HG03064 (cell line): ENCODE data around the gene PLCH1.

ENCODE experiments used
- ATAC-seq: cut with Tn5 transposase; IDR thresholded peaks from one replicate; pipeline ENCODE4 v1.9.1; 2021; ENCODE audit warnings: low read depth; ENCODE audit not compliant: unreplicated experiment

The PLCH1 gene

DNA sequence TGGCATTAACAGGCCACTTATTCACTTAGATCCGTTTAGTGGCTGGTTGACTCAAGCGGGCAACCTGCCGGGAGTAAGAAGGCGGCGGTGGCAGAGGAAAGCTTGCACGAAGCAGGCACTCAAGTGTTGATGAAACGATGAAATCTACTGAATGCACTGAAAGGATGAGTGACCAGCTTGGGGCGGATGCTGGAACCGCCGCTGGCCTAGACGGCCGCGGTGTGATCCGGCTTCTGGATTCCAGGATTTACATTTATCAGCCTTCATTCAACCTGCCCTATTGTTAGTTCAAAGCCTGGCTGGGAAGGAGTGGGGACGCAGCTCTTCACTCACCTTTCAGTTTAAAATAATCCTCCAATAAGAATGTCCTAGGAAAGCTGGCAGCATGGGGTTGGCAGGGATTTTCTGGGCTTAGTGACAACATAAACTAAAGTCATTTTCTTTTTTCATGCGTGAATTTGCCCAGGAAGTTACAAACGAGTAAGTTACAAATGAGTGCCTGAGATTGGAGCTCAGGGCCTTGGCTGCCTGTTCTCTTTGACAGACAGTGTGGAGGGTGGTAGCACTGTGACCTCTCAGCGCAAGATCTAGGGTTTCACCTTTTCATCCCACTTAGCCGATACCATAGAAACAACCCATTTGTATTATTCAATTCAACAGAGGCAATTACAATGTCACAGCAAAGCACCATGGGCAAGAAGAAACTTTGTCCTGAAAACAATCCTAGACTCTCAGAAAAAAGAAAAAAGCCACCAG is 1.1 kb upstream of the PLCH1 start:
- ATAC-seq: no peak

DNA sequence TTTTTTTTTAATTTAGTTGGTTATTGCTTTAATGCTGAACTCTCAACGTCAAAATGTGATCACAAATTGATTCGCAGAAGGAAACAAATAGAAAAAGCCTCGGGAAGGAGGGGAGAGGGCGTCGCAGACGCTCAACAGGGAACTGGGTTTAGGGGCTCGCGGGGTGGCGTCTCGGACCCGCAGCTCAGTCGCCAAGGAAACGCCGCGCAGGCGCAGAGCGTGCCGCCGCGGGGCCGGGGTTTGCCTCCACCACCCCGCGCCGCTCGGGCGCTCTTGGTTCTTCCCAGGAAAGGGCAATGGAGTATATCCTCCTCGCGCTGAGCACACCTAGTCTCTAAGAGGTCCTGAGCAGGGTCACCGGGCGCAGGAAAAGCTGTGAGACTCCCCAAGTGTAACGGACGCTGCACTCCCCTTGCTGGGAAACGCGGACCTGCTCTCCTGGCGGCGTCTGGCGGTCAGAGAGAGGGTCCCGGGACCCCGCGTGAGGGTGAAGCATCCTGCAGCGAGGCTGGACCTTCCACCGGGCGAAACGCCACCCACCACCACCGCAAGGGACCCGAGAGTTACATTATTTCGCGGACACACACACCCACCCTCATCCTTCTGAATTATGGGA is 753 bp downstream of the PLCH1 start:
- ATAC-seq: peak; percentile 33

DNA sequence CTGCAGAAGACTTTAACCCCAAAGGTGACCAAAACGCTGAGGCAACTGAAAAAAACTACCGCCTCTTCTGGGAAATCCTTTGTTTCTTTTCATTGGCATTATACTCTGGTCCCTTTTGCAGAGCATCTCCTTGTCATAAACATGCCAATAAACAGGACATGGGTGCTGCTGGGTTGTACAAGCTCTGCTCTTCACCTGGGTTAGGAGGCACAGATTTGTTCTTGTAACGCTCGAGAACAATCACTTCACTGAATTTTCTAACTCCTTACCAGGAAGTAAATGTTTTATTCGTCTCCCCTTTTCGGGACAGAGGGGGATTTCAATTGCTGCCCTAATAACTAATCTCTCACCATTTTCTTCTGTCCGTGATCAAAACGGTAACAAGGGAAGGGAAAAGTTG is 1.3 kb downstream of the PLCH1 start:
- no peak for ATAC-seq

DNA sequence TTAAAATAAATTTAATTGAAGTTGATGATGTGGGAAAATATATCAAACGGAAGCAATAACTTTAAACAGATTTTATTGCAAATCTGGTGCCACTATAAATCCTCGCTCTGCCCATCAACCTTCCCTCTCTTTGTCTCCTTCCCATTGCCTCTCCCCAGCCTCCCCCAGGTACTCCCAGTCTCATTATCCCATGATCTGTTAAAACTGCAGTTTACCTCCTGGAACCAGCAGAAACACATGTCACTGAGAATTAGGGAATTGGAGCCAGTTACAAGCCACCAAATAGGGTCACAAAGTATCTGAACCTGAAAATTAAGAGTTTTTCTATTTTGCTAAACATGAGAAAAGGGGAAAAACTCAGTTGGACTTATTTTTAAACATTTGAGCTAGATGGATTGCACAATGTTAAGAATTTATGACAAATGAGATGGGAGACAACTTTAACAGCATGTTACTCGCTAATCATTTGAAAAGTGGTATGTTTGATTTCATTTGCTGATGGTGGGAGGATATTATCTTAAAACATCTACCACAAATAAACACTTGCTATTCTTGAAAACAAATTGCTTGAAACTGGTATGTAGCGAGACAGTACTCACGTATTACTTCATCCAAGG is 2.4 kb downstream of the PLCH1 start:
- no peak for ATAC-seq

DNA sequence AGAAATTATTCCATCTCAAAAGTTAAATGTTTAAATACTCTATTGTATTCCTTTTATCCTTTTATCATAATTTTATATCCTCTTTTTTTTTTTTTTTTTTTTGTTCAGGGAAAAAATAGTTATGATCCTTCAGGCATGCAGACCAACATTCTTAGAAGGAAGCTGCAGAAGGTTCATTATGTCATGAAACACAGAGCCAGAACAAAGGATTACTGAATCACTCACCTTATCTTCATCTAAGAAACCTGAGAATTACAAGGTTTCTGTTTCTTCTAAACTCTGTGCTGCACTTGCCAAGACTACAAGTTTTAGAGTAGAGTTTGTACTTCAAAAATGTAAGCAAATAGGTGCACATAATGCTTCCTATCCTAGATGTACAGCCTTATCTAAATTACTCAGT is 3.3 kb downstream of the PLCH1 start:
- no peak for ATAC-seq

DNA sequence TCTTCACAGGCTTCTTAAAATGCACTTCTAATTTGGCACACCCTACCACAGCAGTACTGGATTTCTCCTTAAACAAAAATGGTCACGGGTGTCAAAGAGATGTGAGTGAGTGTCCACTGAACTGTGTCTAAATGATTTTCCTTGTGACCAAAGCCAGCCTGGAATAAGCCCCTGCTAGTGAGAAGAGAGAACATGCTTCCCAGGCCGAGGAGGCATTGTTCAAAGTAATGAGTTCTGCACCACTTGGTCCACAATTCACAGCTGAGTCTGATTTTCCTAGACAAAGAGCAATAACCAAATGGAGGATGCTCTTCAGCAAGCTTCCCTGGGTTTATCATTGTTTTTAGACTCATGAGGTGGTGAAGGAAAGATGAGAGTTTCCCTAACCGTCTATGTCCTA is 3.8 kb downstream of the PLCH1 start:
- ATAC-seq: no peak

DNA sequence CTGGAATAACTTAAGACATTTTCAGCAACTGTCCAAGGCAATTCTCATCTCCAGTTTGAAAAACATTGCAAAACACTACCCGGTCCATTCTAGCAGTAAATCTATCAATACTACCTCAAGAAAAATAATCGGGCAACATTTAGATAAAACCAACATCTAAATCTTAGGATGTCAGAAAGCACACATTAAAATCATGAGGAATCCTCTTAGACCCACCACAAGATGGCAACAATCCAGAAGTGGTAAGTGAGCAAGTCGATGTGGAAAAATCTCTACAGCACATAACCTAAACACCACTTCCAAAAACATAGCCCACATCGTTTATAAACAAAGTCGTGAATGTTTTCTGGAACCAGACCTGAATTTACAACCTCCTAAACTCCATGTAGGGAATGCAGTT is 5.7 kb downstream of the PLCH1 start:
- no peak for ATAC-seq

DNA sequence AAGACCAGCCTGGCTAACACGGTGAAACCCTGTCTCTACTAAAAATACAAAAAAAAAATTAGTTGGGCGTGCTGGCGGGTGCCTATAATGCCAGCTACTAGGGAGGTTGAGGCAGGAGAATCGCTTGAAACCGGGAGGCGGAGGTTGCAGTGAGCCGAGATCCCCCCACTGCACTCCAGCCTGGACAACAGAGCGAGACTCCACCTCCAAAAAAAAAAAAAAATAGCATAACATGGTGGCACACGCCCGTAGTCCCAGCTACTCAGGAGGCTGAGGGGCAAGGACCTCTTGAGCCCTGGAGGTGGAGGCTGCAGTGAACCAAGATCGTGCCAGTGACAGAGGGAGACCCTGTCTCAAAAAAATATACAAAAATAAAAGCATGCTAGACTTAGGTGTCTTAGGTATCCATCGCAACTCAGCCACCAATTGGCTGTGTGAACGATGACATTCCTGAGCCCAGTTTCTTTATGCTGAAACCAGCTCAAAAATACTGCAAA is 6.2 kb downstream of the PLCH1 start:
- no peak for ATAC-seq

DNA sequence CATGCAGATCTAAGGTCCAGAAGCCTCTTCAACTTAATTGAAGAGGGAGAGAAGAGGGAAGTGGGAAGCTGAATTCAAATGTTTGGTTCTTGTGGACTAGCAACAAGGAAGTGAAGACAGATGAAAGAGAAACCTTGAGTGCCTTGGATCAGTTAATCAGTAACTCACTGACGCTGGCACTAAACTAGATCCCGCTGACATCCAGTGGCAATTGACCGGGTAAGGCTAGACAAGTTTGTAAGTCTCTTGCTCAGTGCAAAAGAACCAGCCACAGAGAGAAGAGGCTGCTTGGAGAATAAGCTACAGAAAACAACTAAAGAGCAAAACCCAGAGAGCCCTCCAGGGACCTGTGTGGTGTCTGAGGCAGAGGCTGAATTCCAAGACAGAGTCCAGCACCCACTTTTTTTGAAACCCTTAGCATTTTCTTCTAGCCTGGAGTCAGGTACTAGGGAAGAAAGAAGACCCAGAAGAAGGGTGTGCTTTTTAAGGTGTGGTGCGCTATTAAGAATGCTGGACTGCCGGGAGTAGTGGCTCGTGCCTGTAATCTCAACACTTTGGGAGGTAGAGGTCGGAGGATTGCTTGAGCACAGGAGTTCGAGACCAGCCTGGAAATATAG is 6.9 kb downstream of the PLCH1 start:
- ATAC-seq: peak; percentile 87

DNA sequence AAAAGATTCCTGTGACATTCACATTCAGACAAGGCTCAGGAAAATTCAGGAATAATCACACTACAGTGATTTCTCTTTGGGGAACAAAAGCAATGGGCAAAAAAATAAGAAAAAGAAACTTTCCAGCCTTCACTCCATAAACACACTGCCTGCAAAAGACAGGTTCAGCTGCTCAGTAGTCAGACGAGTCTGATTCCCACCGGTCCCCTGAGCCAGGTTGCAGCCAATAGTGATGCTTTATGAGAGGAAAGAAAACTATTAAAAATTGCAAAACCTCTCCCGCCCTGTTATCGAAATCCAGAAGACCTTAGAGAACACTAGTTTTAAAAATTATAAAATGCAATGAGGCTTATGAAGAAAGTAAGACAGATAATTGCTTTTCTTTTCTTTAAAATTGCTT is 8.5 kb downstream of the PLCH1 start:
- ATAC-seq: no peak

DNA sequence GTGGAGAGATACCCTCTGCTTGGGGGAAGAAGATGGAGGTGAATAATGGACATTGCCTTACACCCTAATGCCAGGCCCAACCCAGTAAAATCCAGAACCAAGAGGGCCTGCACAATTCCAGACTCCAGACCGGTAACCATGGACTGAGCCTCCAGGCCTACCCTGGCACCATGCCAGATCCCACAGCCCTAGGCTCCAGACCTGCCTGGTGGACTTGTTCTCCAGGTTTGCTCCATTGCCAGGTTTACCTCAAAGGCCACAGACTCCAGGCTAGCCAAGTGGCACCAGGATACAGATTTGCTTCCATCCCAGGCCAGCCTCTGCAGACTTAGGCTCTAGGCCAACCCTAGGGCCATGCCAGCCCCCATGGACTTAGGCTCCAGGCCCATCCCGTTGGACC is 14.0 kb downstream of the PLCH1 start:
- no peak for ATAC-seq

DNA sequence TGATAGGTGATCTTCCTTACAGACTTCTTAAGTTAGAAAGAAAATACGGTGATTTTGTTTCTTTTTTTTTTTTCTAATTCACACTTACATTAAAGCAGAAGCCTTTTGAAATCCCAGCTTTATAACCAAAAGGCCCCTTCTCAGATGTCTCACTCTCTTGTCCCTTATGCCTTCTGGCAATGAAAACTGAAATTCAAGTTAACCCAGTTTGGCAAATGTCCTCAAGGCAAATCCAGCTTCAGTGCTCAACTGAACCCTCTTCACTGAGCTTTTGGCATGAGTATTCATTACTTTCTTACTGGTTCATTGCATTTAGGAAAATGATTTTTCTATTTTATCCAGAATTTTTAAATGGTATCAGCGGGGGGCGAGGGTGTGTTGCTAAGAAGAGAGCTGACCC is 17.0 kb downstream of the PLCH1 start:
- ATAC-seq: no peak

DNA sequence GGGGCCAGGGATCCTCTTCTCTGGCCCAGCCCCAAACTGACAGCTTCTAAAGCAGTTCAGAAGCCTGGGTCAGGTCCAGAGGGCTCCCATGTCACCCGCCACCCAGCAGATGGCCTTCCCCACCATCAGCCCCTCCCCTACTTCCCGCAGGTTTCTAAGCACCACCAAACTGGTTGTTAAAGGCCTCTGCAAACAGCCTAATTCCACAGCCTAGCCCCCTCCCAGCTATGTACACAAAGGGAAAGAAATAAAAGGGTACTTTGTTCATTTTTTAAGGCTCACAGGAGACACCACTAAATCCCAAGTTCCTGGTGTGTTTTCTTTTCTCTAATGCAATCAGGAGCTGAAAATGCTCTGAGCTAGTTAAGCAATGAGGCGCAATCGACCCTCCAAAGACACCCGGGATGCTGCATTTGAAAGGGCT is 30.6 kb downstream of the PLCH1 start:
- ATAC-seq: no peak

DNA sequence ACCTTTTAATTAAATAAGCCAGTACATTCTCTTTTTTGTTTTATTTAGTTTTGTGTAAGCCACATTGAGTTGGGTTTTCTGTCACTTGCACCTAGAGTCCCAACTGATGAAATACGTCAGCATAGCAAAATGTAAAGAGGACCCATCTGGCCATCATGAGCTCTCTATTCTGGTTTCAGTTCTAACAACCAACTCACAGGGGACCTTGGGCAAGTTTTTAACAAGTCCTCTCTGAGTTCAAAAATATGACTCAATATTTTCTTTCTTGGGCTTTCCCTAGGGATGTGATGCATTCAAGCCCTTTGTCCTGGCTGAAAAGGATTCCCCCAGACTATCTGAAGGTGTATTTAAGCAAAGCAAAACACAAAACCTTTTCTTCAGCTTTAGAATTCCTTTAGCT is 32.9 kb downstream of the PLCH1 start:
- ATAC-seq: peak; percentile 96

DNA sequence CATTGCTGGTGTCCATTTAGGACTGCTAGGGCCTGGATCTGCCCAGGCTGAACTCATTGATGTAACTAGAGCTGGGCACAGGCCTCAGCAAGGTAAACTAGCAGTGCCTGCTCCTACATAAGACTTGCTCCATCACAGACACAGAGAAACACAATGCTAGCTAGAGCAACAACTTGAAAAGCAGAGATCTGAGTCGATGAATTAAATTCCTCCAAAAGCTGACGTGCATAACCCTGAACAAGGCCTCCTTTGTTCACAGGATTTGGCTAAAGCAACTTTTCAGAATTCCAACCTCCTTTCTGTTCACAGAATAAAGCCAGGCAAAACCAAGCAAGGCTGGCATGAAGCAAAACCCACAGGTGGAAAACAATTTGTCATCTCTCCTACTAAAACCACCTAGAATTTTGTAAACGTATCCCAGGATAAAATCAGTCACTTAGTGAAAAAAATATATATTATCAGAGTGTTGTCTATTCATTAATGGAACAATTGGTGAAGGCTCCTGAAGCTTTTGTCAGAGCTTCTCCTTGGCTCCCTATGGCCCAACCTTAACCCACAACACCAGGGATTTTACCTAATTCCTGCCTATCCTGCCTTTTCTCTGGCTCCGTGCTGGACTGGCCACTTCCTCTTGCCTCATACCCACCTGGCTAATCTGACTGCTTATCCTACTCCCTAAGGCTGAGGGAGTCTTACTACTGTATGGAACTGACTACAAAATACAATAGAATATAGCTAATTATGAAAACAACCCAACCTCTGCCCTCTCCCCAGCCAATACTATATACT is 39.9 kb downstream of the PLCH1 start:
- no peak for ATAC-seq

DNA sequence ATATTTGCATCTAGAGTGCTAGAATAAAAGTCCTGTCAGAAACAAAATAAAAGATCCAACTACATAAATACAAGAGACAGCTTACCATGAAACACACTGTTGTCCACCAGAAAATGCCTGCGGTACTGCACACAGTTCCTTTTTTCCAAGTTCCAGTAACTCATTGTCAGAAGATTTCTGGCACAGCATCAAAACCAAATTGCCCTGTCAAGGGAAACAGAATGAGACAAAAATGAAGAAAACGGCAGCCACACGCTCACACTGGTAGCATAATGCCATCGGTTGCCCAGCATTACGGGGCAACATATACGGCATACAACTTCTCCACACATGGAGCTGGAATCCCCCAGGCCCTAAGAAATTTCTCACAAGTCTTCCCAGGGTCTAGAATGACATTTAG is 40.8 kb downstream of the PLCH1 start:
- ATAC-seq: no peak

DNA sequence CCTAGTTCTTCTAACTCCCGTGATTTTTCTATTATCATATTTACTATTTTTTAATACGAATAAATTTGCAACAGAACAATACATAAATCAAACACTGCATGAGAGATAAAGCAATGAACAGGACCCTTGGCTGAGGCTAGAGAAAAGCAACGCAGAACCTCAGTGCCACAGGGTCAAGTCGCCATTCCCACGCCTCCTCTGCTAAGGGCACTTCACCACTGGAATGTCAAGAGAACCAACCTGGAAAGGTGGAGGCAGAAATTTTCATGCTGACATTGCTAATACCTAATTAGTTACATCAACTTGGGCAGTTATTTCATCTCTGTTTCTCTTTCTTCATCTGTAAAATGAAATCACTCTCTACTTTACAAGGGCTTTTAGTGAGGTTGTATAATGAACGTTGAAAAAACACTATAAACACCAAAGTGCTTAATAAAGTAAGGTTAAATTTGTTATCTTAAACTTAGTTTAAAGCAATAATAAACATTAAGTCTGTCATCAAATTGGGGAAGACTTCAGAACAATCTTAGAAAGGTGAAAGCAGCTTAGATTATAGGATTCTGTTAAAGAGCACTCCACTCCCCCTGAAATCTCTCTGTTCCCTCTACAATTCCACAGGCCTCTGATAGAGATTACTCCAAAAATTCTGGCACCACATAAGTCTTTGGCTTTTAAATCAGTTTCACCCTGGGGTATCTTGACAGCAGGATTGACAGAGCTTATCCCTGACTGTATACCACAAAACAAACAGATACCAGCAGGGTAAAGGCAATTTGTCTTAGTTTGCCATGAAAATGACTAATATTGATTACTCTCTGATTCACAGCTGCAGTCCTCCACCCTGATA is 41.9 kb downstream of the PLCH1 start:
- ATAC-seq: no peak

DNA sequence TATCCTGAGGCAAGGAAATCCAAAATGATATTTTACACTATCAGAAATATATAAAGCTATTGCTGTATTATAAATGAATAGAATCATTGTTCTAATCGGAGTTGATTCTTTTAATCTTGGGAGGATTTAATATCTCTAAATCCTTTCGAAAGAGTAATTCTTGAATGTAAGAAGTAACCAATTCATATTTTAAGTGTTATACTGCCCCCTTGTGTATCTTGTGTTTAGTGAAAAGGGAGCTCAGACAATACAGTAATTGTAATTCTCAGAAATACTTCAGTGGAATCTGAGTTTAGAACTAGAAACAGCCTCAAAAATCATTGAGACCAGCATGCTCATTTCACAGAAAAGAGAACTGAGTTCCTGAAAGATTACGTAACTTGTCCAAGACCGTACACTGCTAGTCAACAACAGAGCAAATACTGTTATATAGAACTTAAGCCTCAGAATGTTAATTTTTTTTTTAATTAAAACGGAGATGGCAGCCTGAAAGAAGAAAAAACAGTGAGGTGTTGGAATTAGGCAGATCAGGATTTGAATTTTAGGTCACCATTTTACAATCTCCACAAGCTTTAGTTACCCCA is 42.9 kb downstream of the PLCH1 start:
- ATAC-seq: no peak

DNA sequence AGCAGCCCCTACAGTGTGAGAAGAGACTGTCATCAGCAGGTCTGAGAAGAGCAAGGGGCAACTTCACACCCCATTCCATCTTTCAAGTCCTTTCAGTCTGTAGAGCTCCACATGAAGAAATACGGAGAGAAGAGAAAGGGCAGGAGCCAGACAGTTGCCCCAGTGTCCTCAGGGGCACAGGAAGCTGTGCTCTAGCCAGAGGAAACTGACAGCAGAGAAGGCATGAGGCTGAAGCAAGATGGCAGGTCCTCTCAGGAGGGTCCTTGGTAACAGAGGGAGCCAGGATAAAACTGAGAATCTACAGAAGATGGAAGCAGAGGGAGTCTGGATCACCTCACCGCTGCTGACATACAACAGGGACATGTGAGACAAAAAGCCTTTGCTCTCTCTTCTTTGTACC is 47.3 kb downstream of the PLCH1 start:
- no peak for ATAC-seq
